Stimulated activated CD4-positive, alpha-beta T cell treated with anti-CD3 and anti-CD28 coated beads, TNF-alpha, amount 100 ng/mL, for 48 hours (primary cell): ENCODE measurements around the gene DPY19L2.
A peak's percentile ranks its signal among the peaks of the same experiment; 100 is the strongest.
"Not testable (repeated sequence)": the region's sequence is repeated elsewhere in the genome, so short reads cannot be mapped to it uniquely, and the experiment has no call there.

Source experiments
- DNase-seq, 3 donors: peaks; one replicate each; pipeline ENCODE4 v3.0.0-alpha.2; 2020; ENCODE audit warnings: low read depth in 3 of 3

The DPY19L2 gene

DNA sequence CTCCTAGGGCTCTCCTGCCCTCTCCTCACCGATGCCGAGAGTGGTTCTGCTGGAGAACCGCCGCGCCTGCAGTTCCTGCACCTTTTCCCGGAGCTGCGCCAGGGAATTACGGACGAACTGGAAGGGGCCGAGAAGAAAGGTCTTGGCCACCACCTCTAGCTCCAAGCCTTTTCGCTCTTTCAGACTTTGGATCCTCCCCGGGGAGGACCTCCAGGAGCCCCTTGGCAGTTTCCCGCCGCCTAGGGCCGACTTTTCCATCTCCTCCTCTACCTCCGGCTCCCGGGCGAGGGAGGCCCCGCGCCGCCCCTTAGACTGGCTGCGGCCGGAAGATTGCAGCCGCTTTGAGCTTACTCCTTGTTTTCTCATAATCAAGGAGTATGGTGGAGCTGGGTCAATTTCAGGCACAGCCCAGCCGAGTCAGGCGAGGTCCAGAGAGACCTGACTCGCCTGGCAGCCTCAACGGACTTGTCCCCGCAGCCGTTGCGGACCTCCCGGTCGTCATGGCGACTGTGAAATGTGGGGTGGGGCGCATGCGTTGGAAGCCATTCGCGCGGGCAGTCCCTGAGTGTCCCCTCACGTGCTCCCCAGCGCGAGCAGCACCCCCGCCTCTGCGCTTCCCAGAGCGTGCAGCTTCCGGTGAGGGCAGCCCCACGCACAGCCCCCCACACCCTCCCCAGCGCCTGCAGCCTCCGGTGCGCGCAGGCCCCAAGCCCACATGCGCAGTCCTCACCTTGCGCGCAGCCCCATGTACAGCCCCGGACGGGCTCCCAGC lies at the start of gene DPY19L2:
Gene DPY19L2, minus strand, starts transcription at position 466 of the 772 bp plus-strand sequence. Its CDS starts 100 bp downstream, at position 366.
- DNase-seq: peak; percentile 14 to 37 (median 14)

- not testable (repeated sequence) for DNase-seq
Observed at GRCh38 chr12:63716891-63717290, 48.6 kb upstream of the DPY19L2 start.

DNA sequence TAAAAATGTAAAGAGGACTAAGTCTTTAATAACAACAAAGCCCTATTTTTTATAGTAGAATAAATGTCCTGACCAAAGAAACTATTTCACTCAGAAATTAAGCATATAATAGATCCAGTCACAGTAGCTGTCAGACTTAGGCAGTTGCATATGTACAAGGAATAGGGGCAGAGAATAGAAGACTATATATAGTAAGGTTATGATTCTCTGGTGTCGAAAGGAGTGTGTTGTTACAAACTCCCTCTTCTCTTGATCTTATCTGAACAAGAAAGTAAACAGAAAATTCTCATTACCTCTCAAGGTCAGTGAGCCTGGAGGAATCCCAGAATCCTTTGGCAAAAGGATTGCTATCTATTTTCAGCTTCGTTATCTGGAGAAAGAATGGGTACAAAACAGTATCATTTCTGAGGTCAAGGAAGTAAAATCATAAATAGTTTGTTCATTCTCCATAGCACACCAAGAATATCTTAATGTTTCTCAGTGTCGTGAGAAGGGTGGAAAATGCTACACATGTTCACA lies 46.9 kb upstream of the DPY19L2 start:
- DNase-seq: not testable (repeated sequence)

- DNase-seq: not testable (repeated sequence)
Observed at GRCh38 chr12:63714409-63714808, 46.1 kb upstream of the DPY19L2 start.

DNA sequence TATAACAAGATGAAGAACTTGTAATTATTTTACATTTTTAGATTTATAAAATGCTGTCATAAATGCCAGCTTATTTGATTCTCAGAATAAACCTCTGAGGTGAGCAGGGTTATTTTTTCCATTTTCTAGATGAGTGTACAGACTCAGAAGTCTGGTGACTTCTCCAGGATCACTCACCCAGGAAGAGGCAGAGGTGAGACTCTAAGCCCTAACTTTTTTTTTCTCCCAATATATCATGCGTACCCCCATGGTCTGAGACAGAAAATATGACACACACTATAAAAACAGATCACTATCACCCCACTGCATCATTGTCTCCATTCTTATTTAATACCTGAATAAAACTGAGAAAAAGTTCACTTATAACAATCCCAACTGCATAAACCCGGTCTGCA lies 45.4 kb upstream of the DPY19L2 start:
- not testable (repeated sequence) for DNase-seq

GRCh38 chr12:63712979-63713680 lies 44.8 kb upstream of the DPY19L2 start:
- not testable (repeated sequence) for DNase-seq

GRCh38 chr12:63712376-63712974 lies 44.2 kb upstream of the DPY19L2 start:
- DNase-seq: not testable (repeated sequence)

DNA sequence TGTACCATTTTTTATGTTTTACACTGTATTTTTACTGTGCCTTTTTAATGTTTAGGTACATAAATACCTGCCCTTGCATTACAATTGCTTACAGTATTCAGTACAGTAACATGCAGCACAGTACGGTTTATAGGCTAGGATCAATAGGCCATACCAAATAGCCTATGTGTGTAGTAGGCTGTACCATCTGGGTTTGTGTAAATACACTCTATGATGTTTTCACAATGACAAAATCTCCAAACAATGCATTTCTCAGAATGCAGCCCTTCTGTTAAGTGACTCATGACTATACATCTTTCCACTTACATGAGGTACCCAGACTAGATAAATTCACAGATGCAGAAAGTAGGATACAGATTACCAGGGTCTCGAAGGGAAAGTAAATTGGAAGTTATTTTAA lies 43.0 kb upstream of the DPY19L2 start:
- not testable (repeated sequence) for DNase-seq

DNA sequence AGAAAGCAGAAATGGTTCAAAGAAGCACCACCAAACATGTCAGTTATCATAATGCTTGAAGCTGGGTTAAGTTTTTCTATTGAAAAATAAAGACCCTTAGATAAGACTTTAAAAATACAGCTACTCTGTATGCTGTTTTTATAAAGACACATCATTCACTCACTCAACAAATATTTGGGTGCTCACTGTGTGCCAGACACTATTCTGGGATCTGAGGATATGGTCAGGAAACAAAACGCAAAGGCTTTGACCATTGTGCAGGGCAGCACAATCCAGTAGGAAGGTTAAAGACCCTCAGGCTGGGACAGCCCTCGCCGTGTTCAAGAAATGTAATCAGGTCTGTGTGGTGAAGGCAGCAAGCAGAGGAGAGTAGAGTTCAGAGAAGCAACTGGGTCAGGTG lies 38.0 kb upstream of the DPY19L2 start:
- no peak for DNase-seq

DNA sequence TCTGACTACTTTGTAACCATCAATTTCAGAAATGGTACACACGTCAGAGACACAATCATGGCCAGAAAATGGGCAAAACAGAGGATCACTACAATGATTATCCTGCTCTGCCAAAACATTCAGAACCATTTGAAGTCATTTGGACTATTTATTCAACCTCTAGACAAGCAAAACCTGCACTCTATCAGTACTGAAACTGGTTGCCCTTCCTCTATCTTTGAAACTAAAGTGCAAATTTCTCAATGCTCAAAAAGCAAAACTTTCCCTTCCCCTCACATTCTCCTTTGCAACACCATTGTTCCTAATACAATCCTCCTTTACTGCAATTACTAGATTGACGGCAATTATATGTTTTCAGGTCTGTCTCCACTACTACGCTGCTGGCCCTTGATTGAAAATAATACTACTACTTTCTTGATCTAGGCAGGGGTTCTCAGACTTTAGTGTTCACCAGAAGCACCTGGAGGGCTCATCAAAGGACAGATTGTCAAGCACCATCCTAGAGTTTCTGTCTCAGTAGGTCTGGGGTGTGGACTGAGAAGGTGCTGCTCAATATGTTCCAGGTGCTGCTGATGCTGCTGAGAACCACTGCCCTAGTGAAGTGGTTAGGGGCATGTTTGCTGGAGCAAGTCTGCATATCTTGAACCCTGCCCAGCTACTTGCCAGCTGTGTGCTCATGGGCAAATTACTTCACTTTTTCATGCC lies 31.5 kb upstream of the DPY19L2 start:
- DNase-seq: not testable (repeated sequence)

DNA sequence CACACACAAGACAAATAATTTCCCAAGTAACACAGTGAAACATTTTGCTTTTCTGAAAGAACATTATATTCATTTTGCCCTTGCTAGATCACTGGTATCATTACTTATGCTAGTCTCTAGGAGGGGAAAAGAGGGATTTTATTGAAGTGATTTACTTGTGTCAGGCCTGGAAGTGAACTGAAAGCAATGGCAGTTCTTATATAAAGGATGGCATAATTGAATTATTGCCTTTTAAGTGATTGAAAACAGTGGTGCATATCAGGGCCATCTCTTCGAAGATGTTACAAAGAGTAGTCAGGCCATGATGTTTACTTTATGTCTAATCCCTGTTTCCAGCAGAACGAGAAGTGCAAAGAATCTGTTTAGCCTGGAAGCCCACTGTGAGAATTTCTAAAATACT lies 30.7 kb upstream of the DPY19L2 start:
- DNase-seq: not testable (repeated sequence)

GRCh38 chr12:63690837-63691236 lies 22.5 kb upstream of the DPY19L2 start:
- DNase-seq: not testable (repeated sequence)

- not testable (repeated sequence) for DNase-seq
Observed at GRCh38 chr12:63689141-63689540, 20.8 kb upstream of the DPY19L2 start.

DNA sequence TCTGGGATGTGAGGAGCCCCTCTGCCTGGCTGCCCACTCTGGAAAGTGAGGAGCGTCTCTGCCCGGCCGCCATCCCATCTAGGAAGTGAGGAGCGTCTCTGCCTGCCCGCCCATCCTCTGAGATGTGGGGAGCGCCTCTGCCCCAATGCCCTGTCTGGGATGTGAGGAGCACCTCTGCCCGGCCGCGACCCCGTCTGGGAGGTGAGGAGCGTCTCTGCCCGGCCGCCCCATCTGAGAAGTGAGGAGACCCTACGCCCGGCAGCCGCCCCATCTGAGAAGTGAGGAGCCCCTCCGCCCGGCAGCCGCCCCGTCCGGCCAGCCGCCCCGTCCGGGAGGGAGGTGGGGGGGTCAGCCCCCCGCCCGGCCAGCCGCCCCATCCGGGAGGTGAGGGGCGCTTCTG lies 18.3 kb upstream of the DPY19L2 start:
- not testable (repeated sequence) for DNase-seq

GRCh38 chr12:63685789-63686188 lies 17.5 kb upstream of the DPY19L2 start:
- not testable (repeated sequence) for DNase-seq

DNA sequence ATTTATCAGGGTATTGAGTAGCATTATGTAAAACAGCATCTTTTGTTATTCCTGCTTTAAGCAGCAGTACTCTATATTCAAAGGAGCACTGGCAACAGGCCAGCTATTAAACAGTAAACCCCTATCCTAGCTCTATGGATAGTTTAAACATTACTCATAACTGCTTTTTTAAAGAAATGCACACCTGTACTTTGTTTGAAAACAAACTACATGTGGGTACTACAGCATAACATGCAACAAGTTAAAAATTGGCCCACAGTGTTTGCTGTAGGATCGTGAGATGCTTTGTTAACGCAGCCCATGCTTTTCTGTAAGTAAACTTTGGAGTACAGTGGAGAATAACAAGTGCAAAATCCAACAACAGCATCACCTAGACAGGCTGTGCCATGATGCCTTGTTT lies 14.3 kb upstream of the DPY19L2 start:
- not testable (repeated sequence) for DNase-seq

DNA sequence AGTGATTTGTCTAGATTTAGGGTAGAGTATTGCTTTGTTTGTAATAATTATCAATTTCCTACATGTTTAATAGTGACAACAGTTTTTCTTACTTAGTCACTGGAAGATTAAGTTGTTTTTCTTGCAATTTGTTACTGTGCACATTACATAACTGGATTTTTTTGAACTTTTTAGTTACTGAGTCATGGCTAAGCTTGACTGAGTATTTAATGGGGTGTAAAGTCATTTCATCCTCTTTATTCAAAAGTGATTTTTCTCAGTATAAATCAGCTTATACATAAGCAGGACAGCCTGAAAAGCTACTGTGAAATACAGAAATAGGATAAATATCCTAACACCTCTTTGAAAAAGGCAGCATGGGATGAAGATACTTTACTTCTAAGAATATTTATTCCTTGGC lies 12.5 kb upstream of the DPY19L2 start:
- DNase-seq: not testable (repeated sequence)

DNA sequence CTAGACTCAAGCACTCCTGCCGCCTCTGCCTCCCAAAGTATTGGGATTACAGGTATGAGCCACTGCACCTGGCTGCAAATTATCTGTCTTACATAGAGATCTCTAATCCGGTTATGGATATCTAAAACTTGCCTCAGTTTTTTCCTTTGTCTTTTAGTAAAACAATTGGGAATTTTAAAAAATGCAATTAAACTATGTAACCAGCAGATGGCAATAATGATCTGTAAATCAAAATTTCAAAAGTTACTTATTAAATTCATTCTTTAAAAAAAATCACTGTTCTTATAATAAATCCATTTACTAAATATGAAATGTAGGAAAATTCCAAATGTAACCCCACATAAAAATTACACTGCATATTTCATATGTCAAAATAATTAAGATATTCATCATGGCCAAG lies 4.3 kb upstream of the DPY19L2 start:
- DNase-seq: not testable (repeated sequence)

DNA sequence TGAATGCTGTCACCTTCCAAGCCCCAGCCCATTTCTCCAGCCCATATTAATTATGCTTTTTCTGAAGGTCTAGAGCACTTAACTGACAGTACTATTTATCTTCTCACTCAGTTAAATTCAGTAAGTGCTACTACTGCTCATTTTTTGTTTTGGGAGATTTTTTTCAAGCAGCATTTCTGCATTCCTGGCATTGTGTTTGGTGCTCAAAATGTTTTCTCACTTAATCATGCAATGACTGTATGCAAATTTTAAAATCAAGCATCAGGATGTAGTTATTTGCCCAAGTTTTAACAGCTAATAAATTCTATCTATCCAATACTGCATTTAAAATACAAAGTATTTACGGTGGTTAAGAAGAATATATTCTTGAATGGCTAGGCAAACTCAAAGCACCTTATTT lies 1.6 kb upstream of the DPY19L2 start:
- not testable (repeated sequence) for DNase-seq

DNA sequence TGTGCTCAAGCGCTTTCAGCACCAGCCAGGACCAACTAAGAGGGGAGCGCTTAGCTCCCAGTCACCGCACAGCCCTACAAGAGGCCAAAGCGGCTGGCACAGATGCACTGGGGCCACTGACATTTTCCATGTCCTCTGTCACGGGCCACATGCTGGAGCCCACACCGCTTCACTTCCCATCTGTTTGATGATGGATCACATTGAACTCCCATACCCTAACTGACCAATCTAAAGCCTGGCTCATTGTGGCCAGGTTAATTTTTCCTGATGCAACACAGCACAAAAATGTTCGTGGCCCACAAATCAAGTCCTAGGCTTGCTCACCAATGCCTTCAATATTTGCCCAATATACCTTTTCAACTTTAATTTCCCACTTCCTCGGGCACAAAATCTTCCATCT lies 1.1 kb upstream of the DPY19L2 start:
- DNase-seq: not testable (repeated sequence)

- not testable (repeated sequence) for DNase-seq
Observed at GRCh38 chr12:63668800-63669365, 590 bp upstream of the DPY19L2 start.
